Caco-2 (cell line): ENCODE results near the gene SZRD1. TPM values are rescaled to one million over a fixed set of nuclear protein-coding genes. Genes with fewer than 3 reads are reported as not detected.
A peak's percentile ranks its signal among the peaks of the same experiment; 100 is the strongest.

Source experiments
- BruUV-seq: library from RNA; stranded (reverse); fragments of 400-500 nt; replicated peaks from 2 replicates; lab custom pipeline; 2021; lab: Mats Ljungman, UMichigan
- CTCF ChIA-PET: fragments of 300-600 bp; sonication (Branson Sonifier 250); formaldehyde crosslinking; loops from one replicate; lab custom pipeline; 2022; ENCODE audit warnings: antibody characterized with exemption; lab: Charles Lee
- POLR2A ChIA-PET: fragments of 300-600 bp; sonication (Branson Sonifier 250); formaldehyde crosslinking; loops from one replicate; lab custom pipeline; 2022; ENCODE audit warnings: antibody characterized with exemption; lab: Charles Lee
- DNase-seq, 2 experiments: peaks; one replicate each; pipeline versions ENCODE4 v3.0.0 to v3.0.0-alpha.2; 2020 to 2022
- H3K27me3 ChIP-seq: replicated peaks from 2 replicates; pipeline ENCODE4 v1.6.0; 2011; ENCODE audit warnings: low read length; ENCODE audit not compliant: control insufficient read depth, insufficient read depth
- H3K36me3 ChIP-seq: 2 replicates; pipeline ENCODE4 v1.5.1; 2011; ENCODE audit warnings: low read length; ENCODE audit not compliant: control insufficient read depth, insufficient read depth
- H3K4me1 ChIP-seq: fragments of 250-450 bp; sonication (Bioruptor Pico); 2 replicates; pipeline ENCODE4 v1.5.1; 2020; ENCODE audit warnings: mild to moderate bottlenecking
- H3K4me3 ChIP-seq: 2 replicates; pipeline ENCODE4 v1.5.1; 2011; ENCODE audit warnings: low read depth, mild to moderate bottlenecking, control low read depth, low read length
- H3K9me3 ChIP-seq: fragments of 250-450 bp; sonication (Bioruptor Pico); 2 replicates; pipeline ENCODE4 v1.5.1; 2020; ENCODE audit warnings: mild to moderate bottlenecking, moderate library complexity
- H3K27ac Mint-ChIP-seq: one replicate; pipeline ENCODE4 v1.8.0; 2022; ENCODE audit warnings: mixed read lengths; ENCODE audit not compliant: unreplicated experiment
- H3K27me3 Mint-ChIP-seq: one replicate; pipeline ENCODE4 v1.8.0; 2022; ENCODE audit warnings: mixed read lengths; ENCODE audit not compliant: insufficient read depth, unreplicated experiment
- H3K36me3 Mint-ChIP-seq: one replicate; pipeline ENCODE4 v1.8.0; 2022; ENCODE audit warnings: mild to moderate bottlenecking, mixed read lengths; ENCODE audit not compliant: insufficient read depth, unreplicated experiment
- H3K4me1 Mint-ChIP-seq: one replicate; pipeline ENCODE4 v1.8.0; 2022; ENCODE audit warnings: low read depth, mixed read lengths; ENCODE audit not compliant: unreplicated experiment
- H3K4me3 Mint-ChIP-seq: one replicate; pipeline ENCODE4 v1.8.0; 2022; ENCODE audit warnings: mild to moderate bottlenecking, moderate library complexity, mixed read lengths; ENCODE audit not compliant: unreplicated experiment
- H3K9me3 Mint-ChIP-seq: one replicate; pipeline ENCODE4 v1.8.0; 2022; ENCODE audit warnings: mixed read lengths; ENCODE audit not compliant: unreplicated experiment
- CTCF ChIP-seq, 2 experiments: fragments of 200-600 bp in 1 of 2; IDR thresholded peaks; 1 replicate in 1 of 2; 2 replicates in 1 of 2; pipeline versions ENCODE4 v1.5.1 to v1.8.0; 2011 to 2022; ENCODE audit warnings: antibody characterized with exemption in 1 of 2, control low read depth in 1 of 2, inconsistent platforms in 1 of 2, low read depth in 1 of 2, low read length in 1 of 2, mild to moderate bottlenecking in 1 of 2, moderate library complexity in 1 of 2; ENCODE audit not compliant: insufficient read depth in 1 of 2, severe bottlenecking in 1 of 2, unreplicated experiment in 1 of 2
- intact Hi-C: fragments of 100-400 bp; cut with micrococcal nuclease; formaldehyde crosslinking; loops from one replicate; pipeline ENCODE4 v1.10.0; 2022; ENCODE audit not compliant: unreplicated experiment
- total RNA-seq: library from RNA; stranded (reverse); gene quantifications from 2 replicates; pipeline ENCODE4 v1.2.3, GENCODE V29; 2022

The SZRD1 gene
- total RNA-seq, 1 experiment from 2014 or later: 93.8 TPM

DNA sequence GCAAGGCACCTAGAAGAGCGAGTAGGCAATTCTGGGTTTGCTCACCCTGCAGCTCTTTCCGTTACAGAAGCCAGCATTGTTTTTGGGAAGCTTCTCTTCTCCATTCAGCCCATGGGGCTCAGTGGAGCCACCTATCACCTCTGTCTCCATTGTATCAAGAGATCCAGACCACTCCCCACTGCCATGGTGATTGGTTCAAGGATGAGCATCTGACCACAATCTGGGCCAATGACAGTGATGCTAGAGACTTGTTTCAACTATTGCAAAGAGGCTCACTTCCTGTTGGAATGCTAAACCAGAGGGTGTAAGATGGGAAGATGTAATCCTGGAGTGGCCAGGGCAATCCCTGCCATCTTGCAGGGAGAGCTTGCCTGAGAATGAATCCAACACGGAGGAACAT, 63.6 kb downstream of the SZRD1 start:
- Mint-ChIP-seq H3K27ac (no peak overlapping the region), H3K9me3 (no peaks in the 10 kb centered on the region), H3K27me3 (peaks cover 4% of the 10 kb centered on the region), H3K4me3 (no peak overlapping the region), H3K36me3 (no peaks in the 10 kb centered on the region), H3K4me1 (no peaks in the 10 kb centered on the region)
- CTCF ChIA-PET: no interaction called here
- H3K27me3 ChIP-seq: no peaks in the 10 kb centered on the region
- BruUV-seq: no TSS peak
- H3K4me3 ChIP-seq: no peak overlapping the region
- H3K36me3 ChIP-seq: no peaks in the 10 kb centered on the region
- TF ChIP-seq CTCF (IDR thresholded peaks at IDR 0.05; ENCODE audit: insufficient read depth in 1 of 2, low read depth in 1 of 2, low read length in 1 of 2, severe bottlenecking in 1 of 2, unreplicated experiment in 1 of 2): no peak
- no peaks in the 10 kb centered on the region for H3K9me3 ChIP-seq
- intact Hi-C loops: no loop called here
- DNase-seq: peak; percentile 15 to 36
- POLR2A ChIA-PET: no interaction called here
- no peaks in the 10 kb centered on the region for H3K4me1 ChIP-seq

DNA sequence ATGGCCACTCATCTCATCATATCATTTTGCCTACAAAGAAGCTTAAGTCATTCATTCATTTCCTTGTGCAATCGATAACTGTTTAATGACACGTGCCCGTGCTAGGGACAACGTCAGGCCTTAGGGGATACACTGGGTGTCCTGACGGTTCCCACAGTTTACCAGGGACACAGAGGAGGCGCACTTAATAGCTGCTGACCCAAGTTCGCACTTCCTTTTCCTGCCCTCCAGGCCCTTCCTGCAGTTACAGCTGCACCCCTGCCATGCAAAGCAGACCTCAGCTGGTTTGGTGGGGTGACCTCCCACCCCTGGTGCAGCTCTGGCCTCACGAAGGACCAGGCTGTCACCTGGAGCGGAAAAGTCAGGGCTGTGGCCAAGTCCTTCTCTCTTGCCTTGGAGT, 66.0 kb downstream of the SZRD1 start:
- no peaks in the 10 kb centered on the region for H3K27me3 ChIP-seq
- no peaks in the 10 kb centered on the region for H3K36me3 ChIP-seq
- no peaks in the 10 kb centered on the region for H3K9me3 Mint-ChIP-seq
- no TSS peak for BruUV-seq
- ChIA-PET POLR2A (no interaction called here), CTCF (no interaction called here)
- H3K27me3 Mint-ChIP-seq: peaks cover 4% of the 10 kb centered on the region
- no peaks in the 10 kb centered on the region for H3K4me1 Mint-ChIP-seq
- no peaks in the 10 kb centered on the region for H3K36me3 Mint-ChIP-seq
- TF ChIP-seq CTCF (IDR thresholded peaks at IDR 0.05; ENCODE audit: insufficient read depth in 1 of 2, low read depth in 1 of 2, low read length in 1 of 2, severe bottlenecking in 1 of 2, unreplicated experiment in 1 of 2): no peak
- no peak for DNase-seq
- H3K4me3 Mint-ChIP-seq: no peak overlapping the region
- no peaks in the 10 kb centered on the region for H3K9me3 ChIP-seq
- H3K4me1 ChIP-seq: no peaks in the 10 kb centered on the region
- no peak overlapping the region for H3K27ac Mint-ChIP-seq
- intact Hi-C loops: no loop called here
- no peak overlapping the region for H3K4me3 ChIP-seq

- BruUV-seq: no TSS peak
- CTCF ChIA-PET: no interaction called here
- Mint-ChIP-seq H3K4me3 (no peak overlapping the region), H3K9me3 (no peaks in the 10 kb centered on the region), H3K27ac (no peak overlapping the region), H3K4me1 (no peaks in the 10 kb centered on the region), H3K36me3 (no peaks in the 10 kb centered on the region), H3K27me3 (peaks cover 4% of the 10 kb centered on the region)
- TF ChIP-seq CTCF (IDR thresholded peaks at IDR 0.05; ENCODE audit: insufficient read depth in 1 of 2, low read depth in 1 of 2, low read length in 1 of 2, severe bottlenecking in 1 of 2, unreplicated experiment in 1 of 2): no peak
- POLR2A ChIA-PET: no interaction called here
- Histone ChIP-seq H3K27me3 (no peaks in the 10 kb centered on the region), H3K4me1 (no peaks in the 10 kb centered on the region), H3K4me3 (no peak overlapping the region), H3K9me3 (no peaks in the 10 kb centered on the region), H3K36me3 (no peaks in the 10 kb centered on the region)
- no peak for DNase-seq
- intact Hi-C loops: no loop called here
Observed at GRCh38 chr1:16434007-16434406, 67.0 kb downstream of the SZRD1 start.
